ENCODE data around the gene MCUB.

The MCUB gene

GRCh38 chr4:109614015-109614414 is 54.0 kb downstream of the MCUB start:
- POLR2A ChIA-PET = no interaction called here
- CTCF ChIA-PET = no interaction called here
- DNase-seq (ENCODE audit: extremely low spot score) = no peak
- no peak for TF ChIP-seq ELF4 (IDR thresholded peaks at IDR 0.05)
- no peak for TF ChIP-seq L3MBTL2 (conservative IDR thresholded peaks at IDR 0.05)
- no peak for TF ChIP-seq SP1 (IDR thresholded peaks at IDR 0.05)

GRCh38 chr4:109614466-109614865 is 54.4 kb downstream of the MCUB start:
- POLR2A ChIA-PET = no interaction called here
- CTCF ChIA-PET = no interaction called here
- TF ChIP-seq FOXK2 (IDR thresholded peaks at IDR 0.05) (no peak), PKNOX1 (IDR thresholded peaks at IDR 0.05) (no peak), L3MBTL2 (conservative IDR thresholded peaks at IDR 0.05) (no peak), SP1 (IDR thresholded peaks at IDR 0.05) (no peak)
- no peak for DNase-seq (ENCODE audit: extremely low spot score)

- POLR2A ChIA-PET = no interaction called here
- CTCF ChIA-PET = no interaction called here
- no peak for DNase-seq (ENCODE audit: extremely low spot score)
- TF ChIP-seq TARDBP (IDR thresholded peaks at IDR 0.05) (no peak), PKNOX1 (IDR thresholded peaks at IDR 0.05) (peak; percentile 36; the same call in 1 of the 2 replicates)
These were observed 55.7 kb downstream of the MCUB start for GRCh38 chr4:109615742-109616141.

- ChIA-PET POLR2A (no interaction called here), CTCF (no interaction called here)
- no peak for TF ChIP-seq L3MBTL2 (conservative IDR thresholded peaks at IDR 0.05)
- TF ChIP-seq PKNOX1 (IDR thresholded peaks at IDR 0.05) = no peak
- TF ChIP-seq HDGF (IDR thresholded peaks at IDR 0.05; ENCODE audit: borderline replicate concordance) = no peak
- no peak for DNase-seq (ENCODE audit: extremely low spot score)
These were observed 56.2 kb downstream of the MCUB start for GRCh38 chr4:109616243-109616642.

- ChIA-PET CTCF (no interaction called here), POLR2A (no interaction called here)
- TF ChIP-seq PKNOX1 (IDR thresholded peaks at IDR 0.05) = no peak
- TF ChIP-seq NFRKB (IDR thresholded peaks at IDR 0.05) = no peak
- no peak for TF ChIP-seq LEF1 (IDR thresholded peaks at IDR 0.05; ENCODE audit: borderline replicate concordance)
- no peak for TF ChIP-seq L3MBTL2 (conservative IDR thresholded peaks at IDR 0.05)
- TF ChIP-seq BHLHE40 (IDR thresholded peaks at IDR 0.05; ENCODE audit: borderline replicate concordance) = no peak
- no peak for DNase-seq (ENCODE audit: extremely low spot score)
These were observed 62.6 kb downstream of the MCUB start for GRCh38 chr4:109622626-109623025.

- TF ChIP-seq NFRKB (IDR thresholded peaks at IDR 0.05) = no peak
- no peak for TF ChIP-seq CTBP1 (IDR thresholded peaks at IDR 0.05; ENCODE audit: borderline replicate concordance)
- TF ChIP-seq HDGF (IDR thresholded peaks at IDR 0.05; ENCODE audit: borderline replicate concordance) = no peak
- TF ChIP-seq FOXA1 (IDR thresholded peaks at IDR 0.05) = no peak
- no peak for TF ChIP-seq L3MBTL2 (conservative IDR thresholded peaks at IDR 0.05)
- TF ChIP-seq ARNT (IDR thresholded peaks at IDR 0.05) = no peak
- no peak for TF ChIP-seq ZNF384 (IDR thresholded peaks at IDR 0.05)
- no peak for TF ChIP-seq SUZ12 (IDR thresholded peaks at IDR 0.05)
- no peak for TF ChIP-seq ELF4 (IDR thresholded peaks at IDR 0.05)
- TF ChIP-seq FOXM1 (IDR thresholded peaks at IDR 0.05; ENCODE audit: borderline replicate concordance) = no peak
- ChIA-PET POLR2A (no interaction called here), CTCF (no interaction called here)
- no peak for DNase-seq (ENCODE audit: extremely low spot score)
These were observed 64.5 kb downstream of the MCUB start for GRCh38 chr4:109624536-109624935.

- TF ChIP-seq LEF1 (IDR thresholded peaks at IDR 0.05; ENCODE audit: borderline replicate concordance) = no peak
- ChIA-PET CTCF (no interaction called here), POLR2A (no interaction called here)
- DNase-seq (ENCODE audit: extremely low spot score) = no peak
These were observed 67.3 kb downstream of the MCUB start for GRCh38 chr4:109627361-109627760.

- no peak for DNase-seq (ENCODE audit: extremely low spot score)
- TF ChIP-seq TARDBP (IDR thresholded peaks at IDR 0.05) (no peak), BHLHE40 (IDR thresholded peaks at IDR 0.05; ENCODE audit: borderline replicate concordance) (no peak), ARNT (IDR thresholded peaks at IDR 0.05) (no peak), FOXK2 (IDR thresholded peaks at IDR 0.05) (no peak), SUZ12 (IDR thresholded peaks at IDR 0.05) (no peak), CTBP1 (IDR thresholded peaks at IDR 0.05; ENCODE audit: borderline replicate concordance) (no peak), L3MBTL2 (conservative IDR thresholded peaks at IDR 0.05) (no peak), FOXM1 (IDR thresholded peaks at IDR 0.05; ENCODE audit: borderline replicate concordance) (no peak), ZNF384 (IDR thresholded peaks at IDR 0.05) (no peak), SP1 (IDR thresholded peaks at IDR 0.05) (no peak), ELF4 (IDR thresholded peaks at IDR 0.05) (no peak), NFRKB (IDR thresholded peaks at IDR 0.05) (no peak), FOXA1 (IDR thresholded peaks at IDR 0.05) (no peak), LEF1 (IDR thresholded peaks at IDR 0.05; ENCODE audit: borderline replicate concordance) (no peak), HDGF (IDR thresholded peaks at IDR 0.05; ENCODE audit: borderline replicate concordance) (no peak), PKNOX1 (IDR thresholded peaks at IDR 0.05) (no peak)
- ChIA-PET POLR2A (no interaction called here), CTCF (no interaction called here)
These were observed 69.7 kb downstream of the MCUB start for GRCh38 chr4:109629775-109630174.
